Bone marrow (tissue), 2 donors: ENCODE data around the gene TBX18.

Experiments
- DNase-seq, 2 donors: peaks; one replicate each; lab custom pipeline; 2025; lab: John Stamatoyannopoulos, UW

Gene TBX18

DNA sequence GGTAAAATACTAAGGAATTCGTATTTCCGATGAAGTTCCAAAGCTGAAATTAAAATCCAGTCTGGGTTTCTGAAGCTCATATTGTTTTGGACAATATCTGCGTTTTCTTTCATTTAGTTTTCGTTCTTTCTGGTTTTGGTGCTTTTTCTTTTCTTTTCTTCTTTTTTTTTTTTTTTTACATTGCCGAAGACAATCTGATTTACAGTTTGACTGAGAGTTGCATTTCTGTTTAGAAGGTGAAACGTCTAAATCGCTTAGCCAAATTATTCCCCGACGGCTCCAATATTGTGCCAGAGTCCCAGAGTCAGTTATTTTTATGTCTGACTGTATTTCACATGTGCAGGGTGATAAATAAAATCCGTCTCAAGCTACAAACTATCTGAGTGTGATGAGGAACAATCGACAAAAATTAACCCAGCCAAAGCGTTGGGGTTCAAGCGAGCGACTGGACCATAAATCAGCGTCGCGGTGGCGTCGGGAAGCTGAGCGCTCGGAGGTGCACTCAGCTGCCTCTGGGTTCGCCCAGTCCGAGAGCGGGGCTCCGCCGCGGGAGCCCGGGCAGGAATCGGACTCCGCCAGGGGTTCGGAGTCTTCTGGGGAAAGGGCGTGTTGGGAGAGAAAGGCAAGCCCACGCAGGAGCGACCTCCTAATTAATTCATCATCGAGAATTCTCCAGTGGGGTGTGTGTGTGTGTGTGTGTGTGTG is 8.2 kb upstream of the TBX18 start:
- DNase-seq: no peak

DNA sequence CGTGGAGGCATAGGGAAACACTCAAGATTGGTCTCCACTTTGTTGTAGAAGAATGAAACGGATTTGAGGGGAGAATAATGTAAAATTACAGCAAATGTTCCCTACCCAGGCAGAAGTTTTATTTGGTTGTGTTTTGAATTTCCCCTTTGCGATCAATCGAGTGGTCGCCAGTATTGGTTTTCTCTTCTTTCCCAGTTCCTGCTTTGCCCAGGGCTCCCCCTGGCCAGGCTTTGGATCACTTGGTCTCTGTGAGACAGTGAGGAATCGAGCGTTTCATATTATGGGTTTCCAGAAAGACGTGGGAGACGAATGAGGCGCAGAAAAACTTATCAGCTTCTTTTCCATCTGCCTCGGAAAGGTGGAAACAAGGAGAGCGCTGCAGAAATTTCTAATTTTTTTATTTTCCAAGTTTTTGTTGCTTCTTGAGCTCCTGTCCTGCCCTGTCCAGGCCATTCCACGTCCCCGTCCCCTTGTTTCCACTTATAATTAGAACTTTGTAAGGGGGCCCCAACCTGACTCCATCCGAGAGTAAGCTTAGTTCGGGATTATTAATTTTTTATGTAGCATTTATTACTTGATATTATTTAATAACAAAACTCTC is 7.5 kb upstream of the TBX18 start:
- DNase-seq: no peak

DNA sequence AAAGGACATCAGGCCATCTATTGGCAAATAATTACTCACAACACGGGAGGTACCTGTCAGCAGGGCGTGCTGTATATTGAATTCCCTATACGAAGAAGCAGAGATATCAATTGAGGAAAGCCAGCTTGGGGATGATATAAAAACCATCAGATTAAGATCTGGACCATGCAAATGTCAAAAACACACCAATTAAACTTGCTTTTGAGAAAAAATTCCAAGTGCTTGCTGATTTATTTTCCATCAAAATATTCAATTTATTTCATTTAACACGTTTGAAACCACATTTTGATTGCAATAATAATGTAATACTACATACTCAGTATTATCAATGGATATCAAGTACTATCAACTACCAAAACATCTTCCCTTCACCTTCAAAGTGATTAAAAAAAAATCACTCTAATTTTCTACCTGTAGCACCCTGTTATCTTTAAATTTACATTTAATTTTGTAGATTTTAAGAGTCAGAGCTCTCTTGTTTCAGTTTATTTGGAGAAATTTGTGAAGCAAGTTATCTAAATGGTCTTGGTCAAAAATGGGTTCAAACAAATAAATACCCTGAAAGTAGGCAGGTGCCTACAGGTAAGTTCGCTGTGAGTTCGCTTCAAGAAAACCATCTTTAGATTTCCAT is 6.8 kb upstream of the TBX18 start:
- DNase-seq: no peak

DNA sequence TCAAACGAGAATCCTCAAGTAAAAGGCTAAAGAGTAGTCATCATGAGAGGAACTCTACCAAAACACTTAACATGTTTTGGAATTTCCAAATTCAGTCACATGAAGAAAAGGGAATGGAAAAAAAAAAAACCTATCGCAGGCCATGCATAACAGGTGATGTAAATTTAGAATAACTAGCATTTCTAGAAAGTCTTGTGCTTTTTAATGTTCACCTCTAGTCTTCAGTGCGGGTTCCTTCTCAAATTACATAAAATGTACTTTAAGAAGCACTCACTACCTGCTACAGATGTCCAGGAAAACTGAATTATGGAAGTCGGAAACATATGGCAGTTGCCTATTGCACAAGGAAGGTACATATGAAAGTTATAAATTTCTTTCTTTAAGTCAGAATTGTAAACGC is 6.1 kb upstream of the TBX18 start:
- no peak for DNase-seq

DNA sequence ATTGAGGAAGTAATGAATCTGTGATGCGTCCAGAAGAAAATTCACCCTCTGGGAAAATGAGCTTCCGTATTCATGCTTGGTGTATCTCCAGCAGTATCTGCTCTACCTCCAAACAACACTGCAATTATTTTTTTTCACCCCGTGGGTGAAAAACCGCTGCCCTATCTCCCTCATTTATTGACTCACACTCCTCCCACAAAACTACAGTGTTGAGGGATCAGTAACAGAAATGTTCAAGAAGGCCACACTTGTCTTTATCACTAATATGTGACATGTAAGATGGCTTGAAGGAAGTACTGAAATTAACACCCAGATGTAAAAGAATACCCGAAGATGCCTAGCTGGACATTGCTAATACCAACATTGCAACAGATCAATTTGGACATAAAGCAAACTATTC is 4.9 kb upstream of the TBX18 start:
- no peak for DNase-seq

- DNase-seq: no peak
Observed at GRCh38 chr6:84768442-84769174, 4.2 kb upstream of the TBX18 start.

GRCh38 chr6:84767526-84768201 is 3.3 kb upstream of the TBX18 start:
- no peak for DNase-seq

DNA sequence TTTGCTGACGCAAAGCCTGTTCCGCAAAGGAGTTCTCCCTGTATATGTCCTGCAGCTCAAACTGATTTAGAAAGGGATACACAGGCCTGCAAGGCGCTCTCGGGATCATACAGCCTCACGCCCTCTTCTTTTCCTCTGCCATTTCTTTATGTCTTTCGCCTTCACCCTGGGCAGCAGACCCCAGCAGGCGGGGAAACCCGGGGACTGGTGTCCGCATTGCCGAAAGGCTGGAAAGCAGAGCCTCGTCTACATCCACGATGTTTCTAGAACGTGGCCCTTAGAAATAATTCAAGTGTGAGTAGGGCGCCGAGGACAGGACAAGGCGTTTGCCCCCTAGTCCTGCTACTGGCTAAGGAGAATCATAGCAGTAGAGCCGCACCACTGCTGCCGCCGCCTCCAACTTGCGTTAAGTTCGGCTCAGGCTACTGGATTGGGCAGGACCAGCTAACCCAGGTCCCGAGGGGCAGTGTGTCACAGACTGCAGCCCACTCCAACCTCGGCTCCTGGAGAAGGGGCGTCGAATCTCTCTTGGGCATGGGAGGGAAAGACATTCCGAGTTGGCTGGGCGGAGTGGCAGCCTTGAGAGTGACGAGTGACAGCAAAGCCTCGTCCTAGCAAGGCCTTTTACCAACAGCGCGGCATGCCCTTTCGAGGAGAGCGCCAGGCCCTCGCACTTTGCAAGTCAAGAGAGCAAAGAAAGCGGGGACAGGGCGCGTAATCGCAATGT is 2.6 kb upstream of the TBX18 start:
- DNase-seq: no peak

- no peak for DNase-seq
Observed at GRCh38 chr6:84766118-84766798, 1.9 kb upstream of the TBX18 start.

DNA sequence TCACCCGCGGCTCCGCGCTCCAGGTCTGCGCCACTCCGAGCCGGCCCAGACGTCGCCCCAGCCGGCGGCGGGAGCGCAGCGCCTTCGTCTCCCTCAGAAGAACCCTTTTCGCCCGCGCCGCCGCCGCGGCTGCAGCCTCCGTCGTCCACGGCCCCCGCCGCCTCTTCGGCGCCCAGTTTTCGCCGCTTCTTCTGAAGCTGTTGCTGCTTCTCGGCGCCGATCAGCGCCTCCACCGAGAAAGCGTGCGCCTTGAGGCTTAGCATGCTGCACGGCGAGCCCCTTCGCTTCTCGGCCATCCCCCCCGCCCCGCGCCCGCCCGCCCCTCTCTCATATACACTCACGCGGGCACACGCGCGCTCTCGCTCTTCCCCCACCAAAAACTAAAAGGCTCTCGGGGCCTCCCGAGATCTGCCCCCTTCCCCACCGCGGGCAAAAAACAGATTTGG is 489 bp downstream of the TBX18 start:
- no peak for DNase-seq

DNA sequence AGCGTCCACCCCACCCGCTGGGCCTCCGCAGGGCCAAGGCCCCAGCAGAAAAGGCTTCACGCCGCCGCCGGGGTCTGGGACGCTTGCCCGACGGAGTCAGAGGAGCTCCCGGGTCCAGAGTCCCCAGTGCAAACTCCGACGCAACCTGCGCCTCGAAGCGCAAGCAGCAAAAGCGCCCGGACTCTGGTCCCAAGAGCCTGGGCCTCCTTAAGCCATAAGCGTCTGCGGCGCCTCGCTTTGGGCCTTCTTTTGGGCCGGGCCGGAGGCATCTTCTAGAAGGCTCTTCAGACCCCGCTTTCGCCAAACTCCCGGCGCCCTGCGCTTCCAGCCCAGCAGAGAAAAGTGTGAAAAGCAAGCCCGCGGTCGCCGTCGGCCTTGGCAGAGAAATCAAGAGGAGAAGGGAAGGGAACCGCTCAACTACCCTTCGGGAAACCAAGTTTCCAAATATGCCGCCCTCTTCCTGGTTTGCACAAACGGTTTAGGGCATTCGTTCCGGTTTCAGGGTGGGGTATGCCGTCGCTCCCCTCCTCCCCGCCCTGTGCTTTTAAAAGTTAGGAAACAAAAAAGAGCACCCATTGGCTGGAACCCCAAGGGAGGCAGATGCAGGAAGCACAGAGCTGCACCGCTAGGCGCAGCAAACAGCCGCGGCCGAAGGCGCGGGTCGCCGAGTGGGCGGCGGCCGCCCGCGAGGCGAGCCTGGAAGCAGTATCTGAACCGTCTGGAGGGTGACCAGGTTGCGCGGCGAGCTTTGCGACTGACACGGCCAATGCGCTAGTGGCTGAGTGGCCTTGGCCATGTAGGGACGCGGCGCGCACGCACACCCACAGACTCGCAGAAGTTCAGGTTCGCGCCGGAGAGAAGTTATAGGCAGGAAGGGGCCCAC is 1.2 kb downstream of the TBX18 start:
- DNase-seq: no peak

DNA sequence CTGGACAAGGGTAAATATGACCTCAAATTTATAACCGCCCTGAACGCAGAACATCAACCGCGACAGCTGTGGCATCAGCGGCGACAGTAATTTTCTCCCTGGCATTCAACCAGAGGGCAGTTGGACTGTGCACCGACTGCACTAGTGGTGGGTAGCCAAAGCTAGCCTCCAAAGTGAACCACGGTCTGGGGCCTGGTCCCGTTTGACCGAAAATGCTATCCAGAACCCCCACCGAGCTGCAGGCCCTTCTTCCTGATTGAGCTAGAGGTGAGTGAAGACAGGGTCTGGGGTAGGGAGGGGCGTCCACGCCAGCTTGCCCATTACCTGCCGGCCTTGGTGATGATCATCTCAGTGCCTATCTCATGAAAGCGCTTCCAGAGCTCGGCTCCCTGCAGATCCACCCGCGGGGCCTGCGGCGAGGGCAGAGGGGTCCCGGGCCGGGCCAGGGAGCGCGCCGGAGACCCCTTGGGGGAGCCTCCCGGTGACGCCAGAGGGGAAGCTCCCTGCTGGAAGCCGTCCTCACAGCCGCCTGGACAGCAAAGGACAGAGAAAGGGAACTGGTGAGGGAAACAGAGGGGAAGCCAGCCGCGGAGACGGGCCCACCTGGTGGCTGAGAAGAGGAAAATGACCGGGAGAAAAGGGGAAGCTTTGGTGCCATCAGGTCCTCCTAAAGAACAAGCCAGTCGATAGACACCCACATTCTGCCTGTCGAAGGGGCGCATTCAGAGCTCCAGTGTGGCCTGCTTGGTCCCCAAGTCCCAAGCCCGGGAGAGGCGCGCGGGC is 2.0 kb downstream of the TBX18 start:
- no peak for DNase-seq

DNA sequence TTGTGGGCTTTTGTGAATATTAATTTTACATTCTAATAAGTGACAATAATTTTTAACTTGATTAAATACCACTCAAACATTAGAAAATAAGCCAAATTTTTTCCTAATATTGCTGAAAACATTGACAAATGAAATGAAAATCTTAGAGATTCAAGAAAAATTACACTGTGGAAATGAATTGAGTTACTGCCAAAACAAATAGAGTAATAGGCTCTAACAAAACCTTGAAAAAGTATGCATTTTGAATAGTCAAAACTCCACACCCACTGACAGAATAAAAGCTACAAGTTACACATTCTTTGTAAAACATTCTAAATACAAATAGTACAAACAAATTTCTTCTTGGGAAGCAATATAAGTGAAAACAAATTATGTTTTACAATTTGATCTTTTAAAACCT is 5.9 kb downstream of the TBX18 start:
- DNase-seq: no peak

DNA sequence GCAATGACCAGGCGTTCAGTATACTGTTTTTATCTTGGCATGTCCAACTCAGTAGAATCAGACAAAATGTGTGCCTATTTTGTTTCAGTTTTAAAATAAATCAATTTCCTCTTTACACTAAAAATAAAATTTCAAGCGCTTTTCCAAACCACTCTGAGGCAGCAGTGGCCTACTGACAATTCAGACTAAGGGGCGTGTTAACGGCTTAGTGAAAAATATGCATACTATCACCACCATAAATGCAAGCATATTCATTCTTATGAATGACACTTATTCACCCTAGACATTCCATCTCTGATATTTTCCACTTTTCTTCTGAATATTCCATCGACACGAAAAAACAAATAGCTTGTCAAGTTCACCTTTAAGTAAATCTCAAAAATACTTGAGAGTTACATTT is 7.5 kb downstream of the TBX18 start:
- DNase-seq: no peak

- DNase-seq: no peak
Observed at GRCh38 chr6:84756466-84756865, 7.9 kb downstream of the TBX18 start.

DNA sequence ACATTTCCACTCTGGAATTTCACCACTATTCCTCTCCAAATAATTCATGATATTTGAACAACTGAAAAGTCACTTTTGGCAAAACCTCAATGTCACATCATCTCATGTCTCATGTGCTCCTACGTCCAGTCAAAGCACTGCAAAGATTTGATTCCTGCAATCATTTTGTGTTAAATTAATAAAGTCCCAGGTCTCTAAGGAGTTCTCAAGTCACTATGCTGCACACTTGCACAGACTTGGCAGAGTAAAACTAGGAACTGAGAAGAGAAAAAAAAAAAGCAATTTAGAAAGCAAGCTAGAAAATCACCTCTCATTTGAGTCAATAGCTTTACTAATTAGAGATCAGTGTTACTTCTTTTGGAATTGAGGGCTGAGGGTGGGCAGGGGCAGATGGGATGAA is 11.2 kb downstream of the TBX18 start:
- DNase-seq: no peak

GRCh38 chr6:84752118-84752850 is 12.1 kb downstream of the TBX18 start:
- DNase-seq: no peak

- DNase-seq: no peak
Observed at GRCh38 chr6:84749181-84749580, 15.2 kb downstream of the TBX18 start.
